Breast epithelium (tissue), 3 donors: ENCODE results near the gene CROCC2.

Experiments used
- POLR2A ChIP-seq: fragments of 450-650 bp; IDR thresholded peaks from one replicate; pipeline ENCODE4 v1.6.1; 2016; ENCODE audit warnings: antibody characterized with exemption, mild to moderate bottlenecking, moderate library complexity
- POLR2AphosphoS5 ChIP-seq, 3 donors: sonication (generic); formaldehyde crosslinking; IDR thresholded peaks; one replicate each; pipeline ENCODE4 v1.6.1; 2017; ENCODE audit warnings: antibody characterized with exemption in 3 of 3

DNA sequence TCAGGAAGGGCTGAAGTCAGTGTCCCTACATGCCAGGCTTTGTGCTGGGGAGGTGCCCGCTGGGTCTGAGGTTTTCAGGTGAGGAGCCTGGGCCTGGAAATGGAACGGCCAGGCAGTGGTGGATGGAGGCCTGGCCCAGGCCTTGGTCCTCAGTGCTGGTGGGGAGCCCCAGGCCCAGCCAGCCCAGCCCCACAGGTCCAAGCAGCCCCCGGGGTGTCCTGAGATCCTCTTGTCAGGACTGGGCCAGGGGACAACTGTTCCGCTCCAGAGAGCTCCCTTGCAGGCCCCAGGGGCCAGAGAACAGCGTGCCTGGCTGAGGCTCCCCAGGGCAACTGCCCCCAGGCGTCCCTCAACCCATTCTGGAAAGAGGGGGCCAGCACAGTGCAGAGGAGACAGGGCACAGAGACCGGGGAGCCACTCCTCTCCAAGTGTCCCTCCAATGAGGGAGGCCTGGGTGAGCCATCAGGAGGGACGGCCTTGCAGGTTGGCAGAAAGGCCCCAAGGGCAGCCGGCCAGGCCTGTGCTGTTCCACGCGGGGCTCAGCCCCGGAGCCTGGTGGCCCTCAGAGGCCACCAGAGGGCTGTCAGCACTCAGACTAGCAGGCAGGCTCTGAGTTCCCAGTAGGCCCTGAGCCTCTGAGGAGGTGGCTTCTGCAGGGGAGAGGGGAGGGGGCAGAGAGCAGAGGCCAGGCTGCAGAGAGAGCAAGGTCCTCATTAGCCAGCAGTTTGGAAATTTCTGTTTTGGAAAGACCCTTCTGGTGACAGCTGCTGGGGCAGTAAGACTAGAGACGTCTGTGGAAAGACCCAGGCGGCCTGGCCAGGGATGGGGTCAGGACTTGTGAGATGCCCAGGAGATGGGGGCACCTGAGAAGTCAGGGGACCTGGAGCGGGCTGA lies 62.8 kb downstream of the CROCC2 start:
- TF ChIP-seq POLR2A (no peak), POLR2AphosphoS5 (IDR thresholded peaks at IDR 0.05) (no peak)
